ENCODE results near the gene SPZ1. TPM values are rescaled to one million over a fixed set of nuclear protein-coding genes. Genes with fewer than 3 reads are reported as not detected.
"Not testable (repeated sequence)": the region's sequence is repeated elsewhere in the genome, so short reads cannot be mapped to it uniquely, and the experiment has no call there.

Gene SPZ1
- total RNA-seq, 8 experiments from 2014 or later = 0.21 to 0.51 (median 0.28) TPM; not detected in 5

DNA sequence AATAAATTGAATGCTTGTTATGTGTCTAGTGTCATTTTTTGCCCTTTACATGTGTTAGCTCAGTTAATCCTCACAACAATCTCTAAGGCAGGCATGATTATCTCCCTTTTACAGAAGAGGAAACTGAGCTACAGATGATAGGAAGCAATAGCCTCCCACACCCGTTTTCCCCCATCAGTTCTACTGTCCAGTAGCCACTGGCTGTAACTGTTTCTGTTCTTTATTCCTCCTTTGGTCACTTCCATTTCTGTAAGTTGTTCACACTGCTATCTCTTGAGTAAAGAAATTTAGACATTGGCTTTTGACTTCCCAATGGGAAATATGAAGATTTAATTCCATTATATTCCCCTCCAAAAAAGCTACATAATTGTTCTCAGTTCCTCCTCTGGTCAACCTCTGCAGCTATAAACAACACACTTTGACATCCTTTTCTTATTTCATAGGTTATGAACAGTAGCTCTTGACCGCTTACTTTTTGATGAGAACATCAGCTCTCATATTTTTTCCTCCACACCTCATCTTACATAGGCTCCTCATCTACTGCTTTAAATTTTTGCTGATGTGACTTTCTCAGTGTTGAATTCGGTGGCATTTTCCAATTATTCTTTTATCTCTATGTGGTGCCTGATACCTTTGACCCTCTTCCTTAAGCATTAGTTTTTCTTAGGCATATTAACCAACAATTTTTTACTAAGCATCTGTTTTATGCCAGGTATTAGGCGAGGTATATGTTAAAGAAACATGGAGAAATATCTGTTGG lies 21.4 kb downstream of the SPZ1 start:
- ATAC-seq (replicated peaks in 6 of 8) = no peak
- Histone ChIP-seq H3K4me3 (no peak overlapping the region), H3K4me1 (replicated peaks in 1 of 2) (no peaks in the 10 kb centered on the region), H3K27ac (no peak overlapping the region)
- in situ Hi-C loops (cut with MboI; ENCODE audit: low pct_unique_long_range_greater_than_20kb in 2 of 9, low sequenced_read_pairs in 9 of 9, unreplicated experiment in 9 of 9) = no loop called here
- 24 to 87% (median 66%) methylated on average over 3 to 4 of the region's 4 CpGs for WGBS, 10 experiments

DNA sequence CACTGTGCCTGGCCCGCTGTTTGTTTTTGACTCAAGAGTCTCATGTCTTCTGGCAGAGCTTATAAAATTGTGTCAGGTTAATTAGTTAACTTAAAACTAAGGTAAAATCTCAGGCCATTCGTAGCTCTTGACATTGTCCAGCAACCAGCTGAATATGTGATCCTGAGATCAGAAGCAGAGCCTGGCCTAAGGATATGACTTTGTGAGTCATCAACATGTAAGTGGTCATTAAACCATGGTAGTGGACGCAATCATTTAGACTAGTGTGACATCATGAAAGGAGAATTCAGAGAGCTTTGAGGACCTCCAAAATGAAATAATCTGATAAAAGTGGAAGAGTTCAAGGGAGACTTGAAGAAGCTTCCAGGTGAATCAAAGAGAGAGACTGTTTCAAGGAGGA lies 23.3 kb downstream of the SPZ1 start:
- in situ Hi-C loops (cut with MboI; ENCODE audit: low pct_unique_long_range_greater_than_20kb in 2 of 9, low sequenced_read_pairs in 9 of 9, unreplicated experiment in 9 of 9) = no loop called here
- no peaks in the 10 kb centered on the region for H3K4me1 ChIP-seq (replicated peaks in 1 of 2)
- H3K4me3 ChIP-seq = no peak overlapping the region
- no peak for ATAC-seq (replicated peaks in 6 of 8)
- H3K27ac ChIP-seq = no peak overlapping the region
- WGBS, 10 experiments = 40 to 100% (median 90%) methylated on average over 1 to 2 of the region's 3 CpGs; no CpG with 5 or more reads in 2 of the 10 experiments

DNA sequence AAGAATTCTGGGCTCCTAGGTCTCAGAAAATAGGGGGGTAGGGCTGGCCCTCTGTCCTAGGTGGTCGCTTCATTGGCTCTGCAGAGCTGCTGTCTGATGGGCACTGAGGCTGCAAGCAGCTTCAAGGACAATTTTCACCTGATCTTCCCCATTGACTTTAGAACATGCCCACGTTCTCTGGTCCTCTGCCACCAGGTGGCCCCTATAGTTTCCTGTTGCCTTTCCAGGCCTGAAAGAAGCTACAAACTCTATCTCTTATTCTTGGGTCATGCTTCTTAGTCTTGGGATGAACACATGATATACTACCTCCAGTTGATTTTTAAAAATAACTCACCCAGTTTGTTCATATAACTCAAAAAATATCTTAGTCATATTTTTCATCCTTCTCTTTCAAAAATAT lies 26.3 kb downstream of the SPZ1 start:
- H3K4me1 ChIP-seq (replicated peaks in 1 of 2) = no peaks in the 10 kb centered on the region
- H3K27ac ChIP-seq = no peak overlapping the region
- peak in 3 of 8 experiments; percentile 40 to 65 (median 40) for ATAC-seq (replicated peaks in 6 of 8)
- 13 to 75% (median 20%) methylated on average over 1 to 2 of the region's 2 CpGs; no CpG with 5 or more reads in 2 of the 10 experiments for whole genome bisulfite sequencing, 10 experiments
- in situ Hi-C loops (cut with MboI; ENCODE audit: low pct_unique_long_range_greater_than_20kb in 2 of 9, low sequenced_read_pairs in 9 of 9, unreplicated experiment in 9 of 9) = no loop called here
- H3K4me3 ChIP-seq = no peak overlapping the region

DNA sequence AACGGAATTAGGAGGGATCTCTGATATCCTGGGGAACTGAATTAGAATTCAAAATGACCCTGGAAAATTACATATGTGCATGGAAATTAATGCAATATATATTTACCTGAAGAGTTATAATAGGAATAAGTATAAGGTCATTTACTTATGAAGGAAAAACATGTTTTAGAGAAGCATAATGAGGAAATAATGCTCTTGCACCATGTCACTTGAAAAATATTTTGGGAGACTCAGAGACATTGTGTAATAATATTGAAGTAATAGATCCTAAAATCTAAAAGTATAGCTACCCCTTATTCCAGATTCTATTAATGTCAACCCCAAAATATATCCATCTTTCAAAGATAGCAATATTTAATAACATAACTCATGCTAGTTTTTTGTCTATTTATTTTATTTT lies 28.4 kb downstream of the SPZ1 start:
- Histone ChIP-seq H3K4me3 (no peak overlapping the region), H3K27ac (no peak overlapping the region), H3K4me1 (replicated peaks in 1 of 2) (no peaks in the 10 kb centered on the region)
- in situ Hi-C loops (cut with MboI; ENCODE audit: low pct_unique_long_range_greater_than_20kb in 2 of 9, low sequenced_read_pairs in 9 of 9, unreplicated experiment in 9 of 9) = no loop called here
- no peak for ATAC-seq (replicated peaks in 6 of 8)
- WGBS, 10 experiments = 0 to 88% (median 38%) methylated on average over 1 of the region's 1 CpG; no CpG with 5 or more reads in 3 of the 10 experiments

DNA sequence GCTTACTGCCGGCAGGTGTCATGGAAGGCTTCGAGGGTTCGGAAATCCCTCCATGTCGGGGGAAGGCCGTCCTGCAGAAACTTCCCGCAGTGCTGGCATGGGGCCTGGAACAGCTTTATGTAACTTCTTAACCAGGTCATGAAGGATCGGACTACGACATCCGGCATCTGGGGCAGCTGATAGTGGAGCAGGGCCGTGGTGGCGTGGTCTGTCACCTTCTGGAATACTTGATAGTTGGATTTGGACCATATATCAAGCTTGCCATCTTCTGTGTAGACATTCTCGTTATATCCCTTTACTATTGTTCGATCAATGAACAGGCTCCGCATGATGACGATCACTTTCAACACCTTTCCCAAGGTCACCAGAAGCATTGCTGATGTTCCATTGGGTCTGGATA lies 31.2 kb downstream of the SPZ1 start:
- H3K4me1 ChIP-seq (replicated peaks in 1 of 2); H3K4me3 ChIP-seq; H3K27ac ChIP-seq; in situ Hi-C loops (cut with MboI; ENCODE audit: low pct_unique_long_range_greater_than_20kb in 2 of 9, low sequenced_read_pairs in 9 of 9, unreplicated experiment in 9 of 9); ATAC-seq (replicated peaks in 6 of 8): not testable (repeated sequence)
- 81 to 100% (median 93%) methylated on average over 2 to 9 of the region's 15 CpGs; no CpG with 5 or more reads in 5 of the 10 experiments for WGBS, 10 experiments

DNA sequence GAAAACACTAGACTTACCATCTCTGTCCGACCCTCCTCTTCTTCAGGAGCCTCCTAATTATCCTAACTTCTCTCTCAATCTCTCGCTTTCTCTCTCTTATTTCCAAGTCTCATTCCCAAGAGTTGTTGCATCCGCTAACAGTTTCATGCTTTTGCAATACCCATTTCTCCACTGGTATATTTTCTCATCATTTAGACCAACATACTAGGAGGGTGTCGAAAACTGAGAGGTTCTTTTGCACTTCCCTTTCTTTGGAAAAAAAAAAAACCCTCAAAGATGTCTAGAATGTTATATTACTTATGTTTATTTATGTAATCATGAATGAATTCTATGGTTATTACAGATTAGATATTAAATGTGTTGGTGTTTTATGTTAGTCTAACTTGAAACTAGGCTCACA lies 35.9 kb downstream of the SPZ1 start:
- Histone ChIP-seq H3K4me3 (no peak overlapping the region), H3K4me1 (replicated peaks in 1 of 2) (no peaks in the 10 kb centered on the region), H3K27ac (no peak overlapping the region)
- no peak for ATAC-seq (replicated peaks in 6 of 8)
- 38 to 95% (median 85%) methylated on average over 2 to 4 of the region's 4 CpGs for WGBS, 10 experiments
- in situ Hi-C loops (cut with MboI; ENCODE audit: low pct_unique_long_range_greater_than_20kb in 2 of 9, low sequenced_read_pairs in 9 of 9, unreplicated experiment in 9 of 9) = no loop called here

DNA sequence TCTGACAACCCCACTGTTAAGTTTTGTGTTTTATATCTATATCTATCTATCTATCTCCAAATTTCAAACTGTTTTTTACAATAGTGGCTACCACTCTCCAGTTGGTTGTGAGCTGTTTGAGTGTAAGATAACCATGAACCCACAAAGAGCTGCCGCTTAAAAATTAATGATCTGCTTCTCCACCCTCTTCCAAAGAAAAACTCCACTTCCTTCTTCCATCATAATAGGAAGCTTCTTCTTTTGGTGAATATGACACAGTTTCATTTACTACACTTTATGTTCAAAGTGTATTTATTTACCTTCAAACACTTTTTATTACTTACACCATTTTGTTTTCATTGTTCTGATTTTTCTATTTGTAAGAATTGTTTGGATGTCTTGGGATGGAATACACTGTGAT lies 37.9 kb downstream of the SPZ1 start:
- in situ Hi-C loops (cut with MboI; ENCODE audit: low pct_unique_long_range_greater_than_20kb in 2 of 9, low sequenced_read_pairs in 9 of 9, unreplicated experiment in 9 of 9) = no loop called here
- H3K4me1 ChIP-seq (replicated peaks in 1 of 2) = no peaks in the 10 kb centered on the region
- ATAC-seq (replicated peaks in 6 of 8) = no peak
- H3K27ac ChIP-seq = no peak overlapping the region
- 100% methylated on average over 1 of the region's 1 CpG; no CpG with 5 or more reads in 3 of the 10 experiments for WGBS, 10 experiments
- H3K4me3 ChIP-seq = no peak overlapping the region

DNA sequence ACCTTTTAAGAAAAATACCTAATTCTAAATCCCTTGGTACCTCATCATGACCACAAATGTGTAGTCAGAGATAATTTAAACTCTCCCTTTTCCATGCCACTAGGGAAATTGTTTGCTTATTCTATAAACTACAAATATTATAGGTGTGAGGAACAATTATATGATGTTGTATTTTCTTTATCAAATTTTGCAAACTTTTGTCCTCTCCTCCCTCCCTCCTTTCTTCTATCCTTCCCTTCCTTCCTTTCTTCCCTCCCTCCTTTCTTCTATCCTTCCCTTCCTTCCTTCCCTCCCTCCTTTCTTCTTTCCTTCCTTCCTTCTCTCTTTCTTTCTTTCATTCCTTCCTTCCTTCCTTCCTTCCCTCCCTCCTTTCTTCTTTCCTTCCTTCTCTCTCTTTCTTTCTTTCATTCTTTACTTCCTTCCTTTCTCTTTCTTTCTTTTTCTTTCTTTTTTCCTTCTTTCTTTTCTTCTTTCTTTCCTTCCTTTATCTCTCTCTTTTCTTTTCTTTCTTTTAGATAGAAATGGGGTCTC lies 41.2 kb downstream of the SPZ1 start:
- ATAC-seq (replicated peaks in 6 of 8) = no peak
- in situ Hi-C loops (cut with MboI; ENCODE audit: low pct_unique_long_range_greater_than_20kb in 2 of 9, low sequenced_read_pairs in 9 of 9, unreplicated experiment in 9 of 9) = no loop called here
- Histone ChIP-seq H3K4me3 (no peak overlapping the region), H3K4me1 (replicated peaks in 1 of 2) (no peaks in the 10 kb centered on the region), H3K27ac (no peak overlapping the region)

DNA sequence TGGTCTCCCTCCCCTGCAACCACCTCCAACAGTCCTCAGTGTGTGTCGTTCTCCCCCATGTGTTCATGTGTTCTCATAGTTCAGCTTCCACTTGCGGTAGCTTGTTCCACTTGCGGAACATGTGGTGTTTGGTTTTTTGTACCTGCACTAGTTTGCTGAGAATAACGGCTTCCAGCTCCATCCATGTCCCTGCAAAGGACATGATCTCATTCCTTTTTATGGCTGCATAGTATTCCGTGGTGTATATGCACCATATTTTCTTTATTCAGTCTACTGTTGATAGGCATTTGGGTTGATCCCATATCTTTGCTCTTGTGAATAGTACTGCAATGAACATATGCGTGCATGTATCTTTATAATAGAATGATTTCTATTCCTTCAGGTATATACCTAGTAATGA lies 45.1 kb downstream of the SPZ1 start:
- in situ Hi-C loops (cut with MboI; ENCODE audit: low pct_unique_long_range_greater_than_20kb in 2 of 9, low sequenced_read_pairs in 9 of 9, unreplicated experiment in 9 of 9) = no loop called here
- H3K27ac ChIP-seq = no peak overlapping the region
- no peak for ATAC-seq (replicated peaks in 6 of 8)
- no peak overlapping the region for H3K4me3 ChIP-seq
- WGBS, 10 experiments = 22 to 100% (median 81%) methylated on average over 1 to 6 of the region's 6 CpGs; no CpG with 5 or more reads in 1 of the 10 experiments
- no peaks in the 10 kb centered on the region for H3K4me1 ChIP-seq (replicated peaks in 1 of 2)

DNA sequence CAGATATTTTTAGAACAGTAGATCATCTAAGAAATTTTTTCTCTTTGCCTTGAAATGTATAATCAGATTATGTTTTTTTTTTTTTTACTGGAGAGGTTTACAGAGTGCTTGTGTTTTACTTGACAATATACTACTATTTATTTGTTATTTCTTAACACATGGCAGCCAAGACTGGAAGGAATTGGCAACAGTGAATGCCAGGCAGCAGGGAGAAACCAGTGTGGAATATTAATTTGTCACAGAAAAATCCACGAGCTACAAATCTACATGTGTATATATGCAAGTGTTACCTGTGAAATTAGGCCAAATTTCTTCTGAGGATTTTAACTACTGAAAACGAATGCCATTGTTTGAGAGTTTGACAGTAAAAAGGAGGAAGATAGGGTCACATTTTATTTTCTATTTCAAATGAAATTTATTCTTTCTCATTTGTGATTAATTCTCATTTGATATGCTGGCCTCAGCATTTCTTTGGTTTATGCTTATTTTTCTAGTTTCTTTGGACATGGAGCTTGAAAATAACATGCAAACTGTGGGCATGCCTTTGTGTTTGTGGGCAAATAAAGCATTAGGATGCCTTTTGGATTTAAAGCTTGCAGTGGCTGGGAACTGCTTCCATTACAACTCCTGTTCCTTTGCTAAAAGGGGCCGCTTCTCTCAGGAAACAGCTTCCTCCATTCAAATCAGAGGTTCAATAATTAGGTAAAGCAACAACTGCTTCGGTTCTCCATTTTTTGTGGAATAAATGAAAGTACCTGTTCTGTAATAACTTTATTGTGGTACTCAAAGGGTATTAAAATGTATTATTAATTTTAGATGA lies 49.1 kb downstream of the SPZ1 start:
- ATAC-seq (replicated peaks in 6 of 8) = no peak

DNA sequence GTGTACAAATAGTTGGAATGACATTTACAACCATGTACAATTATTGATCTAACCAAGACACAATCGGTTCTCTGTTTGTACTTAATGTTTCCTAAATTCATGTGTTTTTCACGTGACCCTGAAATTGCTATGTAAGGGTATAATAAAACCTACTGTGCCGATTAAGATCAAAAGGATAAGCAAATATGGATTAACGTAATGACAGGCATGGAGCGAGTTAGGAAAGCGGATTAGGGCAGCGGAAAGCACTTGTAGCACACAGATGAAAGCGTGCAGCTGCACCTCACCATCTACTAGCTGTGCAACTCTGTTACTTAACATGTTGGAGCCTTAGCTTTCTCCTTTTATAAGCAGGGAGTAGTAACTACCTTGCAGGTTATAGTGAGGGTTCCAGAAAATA lies 49.7 kb downstream of the SPZ1 start:
- 55 to 89% (median 80%) methylated on average over 3 to 8 of the region's 8 CpGs; no CpG with 5 or more reads in 1 of the 10 experiments for WGBS, 10 experiments
- in situ Hi-C loops (cut with MboI; ENCODE audit: low pct_unique_long_range_greater_than_20kb in 2 of 9, low sequenced_read_pairs in 9 of 9, unreplicated experiment in 9 of 9) = no loop called here
- H3K27ac ChIP-seq = no peak overlapping the region
- no peak overlapping the region for H3K4me3 ChIP-seq
- ATAC-seq (replicated peaks in 6 of 8) = no peak
- H3K4me1 ChIP-seq (replicated peaks in 1 of 2) = peaks cover 0 to 6% of the 10 kb centered on the region in 2 donors

More for the DNA sequence above, 49.1 kb downstream of the SPZ1 start:
- Histone ChIP-seq H3K27ac (no peak overlapping the region), H3K4me1 (replicated peaks in 1 of 2) (peaks cover 0 to 6% of the 10 kb centered on the region in 2 donors), H3K4me3 (no peak overlapping the region)
- in situ Hi-C loops (cut with MboI; ENCODE audit: low pct_unique_long_range_greater_than_20kb in 2 of 9, low sequenced_read_pairs in 9 of 9, unreplicated experiment in 9 of 9) = no loop called here
- 2 to 90% (median 49%) methylated on average over 1 to 4 of the region's 4 CpGs for WGBS, 10 experiments

DNA sequence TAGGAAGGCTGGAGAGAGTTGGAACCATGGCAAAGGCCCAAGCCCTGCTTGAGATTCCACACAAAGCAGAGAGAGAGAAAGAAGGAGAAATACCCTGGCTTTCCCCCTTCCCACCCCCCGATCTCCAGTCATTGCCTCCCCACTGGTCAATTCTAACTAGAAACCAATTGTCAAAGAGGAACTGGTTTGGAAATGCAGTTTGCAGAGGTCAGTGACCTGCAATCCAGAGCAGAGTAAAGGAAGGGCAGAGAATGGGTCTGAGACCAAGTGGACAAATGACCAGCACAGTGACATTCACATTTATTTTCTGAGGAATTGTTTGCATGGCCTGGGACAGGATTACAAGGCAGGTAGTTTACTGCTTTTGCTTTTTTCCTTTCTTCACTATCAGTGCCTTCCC lies 50.6 kb downstream of the SPZ1 start:
- Histone ChIP-seq H3K4me3 (no peak overlapping the region), H3K27ac (no peak overlapping the region), H3K4me1 (replicated peaks in 1 of 2) (peaks cover 0 to 6% of the 10 kb centered on the region in 2 donors)
- WGBS, 10 experiments = 40 to 100% methylated on average over 1 of the region's 1 CpG; no CpG with 5 or more reads in 8 of the 10 experiments
- in situ Hi-C loops (cut with MboI; ENCODE audit: low pct_unique_long_range_greater_than_20kb in 2 of 9, low sequenced_read_pairs in 9 of 9, unreplicated experiment in 9 of 9) = no loop called here
- ATAC-seq (replicated peaks in 6 of 8) = no peak
